KMS-11 (cell line): Measurements from ENCODE around the gene FHOD3.

Experiments used
- H2AFZ ChIP-seq: fragments of 200-600 bp; sonication (generic); 2 replicates; pipeline ENCODE4 v1.6.1; 2016; ENCODE audit warnings: antibody characterized with exemption, mixed run types, low read depth
- H3K27ac ChIP-seq: fragments of 200-600 bp; sonication (generic); 2 replicates; pipeline ENCODE4 v1.6.1; 2016; ENCODE audit warnings: mild to moderate bottlenecking, mixed run types
- H3K27me3 ChIP-seq: fragments of 200-600 bp; sonication (generic); 2 replicates; pipeline ENCODE4 v1.6.1; 2017; ENCODE audit warnings: mild to moderate bottlenecking, low read depth, mixed run types, moderate library complexity; ENCODE audit not compliant: insufficient read depth
- H3K36me3 ChIP-seq: fragments of 200-600 bp; sonication (generic); 2 replicates; pipeline ENCODE4 v1.6.1; 2017; ENCODE audit warnings: mild to moderate bottlenecking, mixed run types; ENCODE audit not compliant: insufficient read depth
- H3K4me1 ChIP-seq: fragments of 200-600 bp; sonication (generic); 2 replicates; pipeline ENCODE4 v1.6.1; 2016; ENCODE audit warnings: mild to moderate bottlenecking, low read depth, mixed run types; ENCODE audit not compliant: poor library complexity, severe bottlenecking
- H3K4me2 ChIP-seq: fragments of 200-600 bp; sonication (generic); 2 replicates; pipeline ENCODE4 v1.7.0; 2016; ENCODE audit warnings: mild to moderate bottlenecking, mixed run types
- H3K4me3 ChIP-seq: fragments of 200-600 bp; sonication (generic); IDR thresholded peaks from 2 replicates; pipeline ENCODE4 v1.6.1; 2017; ENCODE audit warnings: low read depth, low read length, mixed read lengths; ENCODE audit not compliant: insufficient read depth
- H3K79me2 ChIP-seq: fragments of 200-600 bp; sonication (generic); 2 replicates; pipeline ENCODE4 v1.6.1; 2016; ENCODE audit warnings: low read depth, mixed run types; ENCODE audit not compliant: insufficient read depth
- H3K9ac ChIP-seq: fragments of 200-600 bp; sonication (generic); 2 replicates; pipeline ENCODE4 v1.6.1; 2016; ENCODE audit warnings: mild to moderate bottlenecking, mixed run types
- H4K20me1 ChIP-seq: fragments of 200-600 bp; sonication (generic); 2 replicates; pipeline ENCODE4 v1.6.1; 2016; ENCODE audit warnings: mild to moderate bottlenecking, mixed run types; ENCODE audit not compliant: insufficient read depth
- CTCF ChIP-seq: fragments of 200-600 bp; sonication (generic); conservative IDR thresholded peaks from 2 replicates; pipeline ENCODE4 v1.6.1; 2017; ENCODE audit warnings: low read depth, mild to moderate bottlenecking, antibody characterized with exemption, low read length, moderate library complexity, mixed read lengths

FHOD3 gene

GRCh38 chr18:36757081-36757480, 459.6 kb downstream of the FHOD3 start:
- TF ChIP-seq CTCF, result peak; percentile 52
- Histone ChIP-seq H3K36me3 (no peaks in the 10 kb centered on the region), H2AFZ (no peak overlapping the region), H3K4me1 (no peaks in the 10 kb centered on the region), H3K4me3 (no peak overlapping the region), H3K27me3 (no peaks in the 10 kb centered on the region), H3K4me2 (no peak overlapping the region), H3K79me2 (no peaks in the 10 kb centered on the region), H3K9ac (no peak overlapping the region), H3K27ac (no peak overlapping the region), H4K20me1 (no peaks in the 10 kb centered on the region)

DNA sequence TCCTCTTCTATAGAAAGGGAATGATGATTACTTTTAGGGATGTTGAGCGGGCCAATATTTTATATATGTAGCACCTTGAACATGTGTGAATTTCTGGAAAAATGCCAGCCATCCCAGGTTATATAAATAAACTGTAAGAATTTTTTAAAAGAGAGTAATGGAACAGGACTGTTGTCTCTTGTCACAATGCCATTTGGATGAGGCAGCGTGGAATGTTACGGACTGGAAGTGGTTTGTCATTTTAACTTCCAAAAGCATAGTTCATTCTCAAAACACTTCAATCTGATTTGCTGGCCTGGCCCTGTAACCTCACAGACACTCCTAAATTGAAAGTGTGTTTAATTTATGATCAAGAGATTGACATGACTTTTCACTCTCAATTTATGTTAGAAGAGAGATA, 460.5 kb downstream of the FHOD3 start:
- H3K27ac ChIP-seq, result no peak overlapping the region
- no peak for TF ChIP-seq CTCF
- H3K4me3 ChIP-seq, result no peak overlapping the region
- no peak overlapping the region for H3K4me2 ChIP-seq
- H3K36me3 ChIP-seq, result no peaks in the 10 kb centered on the region
- H3K27me3 ChIP-seq, result no peaks in the 10 kb centered on the region
- no peaks in the 10 kb centered on the region for H3K79me2 ChIP-seq
- no peaks in the 10 kb centered on the region for H3K4me1 ChIP-seq
- H4K20me1 ChIP-seq, result no peaks in the 10 kb centered on the region
- no peak overlapping the region for H2AFZ ChIP-seq
- H3K9ac ChIP-seq, result no peak overlapping the region

DNA sequence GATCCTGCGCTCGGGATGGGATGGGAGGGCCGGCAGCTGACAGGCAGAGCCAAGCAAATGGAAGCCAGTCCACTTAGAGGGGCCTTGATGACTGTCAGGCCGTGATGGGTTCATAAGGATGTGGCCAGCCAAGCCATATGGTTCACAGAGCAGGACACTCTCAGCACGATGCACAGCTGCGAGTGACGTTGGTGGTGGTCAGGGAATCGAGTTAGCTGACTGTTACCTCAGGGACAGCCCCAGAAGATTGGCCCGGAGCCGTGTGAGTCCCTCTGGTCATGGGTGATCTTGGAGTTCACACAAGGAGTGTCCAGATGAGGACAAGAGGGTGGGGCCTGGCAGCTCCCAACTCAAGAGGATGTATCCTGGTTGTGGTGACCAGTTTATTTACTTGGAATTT, 461.1 kb downstream of the FHOD3 start:
- Histone ChIP-seq H3K4me2 (no peak overlapping the region), H3K4me3 (no peak overlapping the region), H3K9ac (no peak overlapping the region)

DNA sequence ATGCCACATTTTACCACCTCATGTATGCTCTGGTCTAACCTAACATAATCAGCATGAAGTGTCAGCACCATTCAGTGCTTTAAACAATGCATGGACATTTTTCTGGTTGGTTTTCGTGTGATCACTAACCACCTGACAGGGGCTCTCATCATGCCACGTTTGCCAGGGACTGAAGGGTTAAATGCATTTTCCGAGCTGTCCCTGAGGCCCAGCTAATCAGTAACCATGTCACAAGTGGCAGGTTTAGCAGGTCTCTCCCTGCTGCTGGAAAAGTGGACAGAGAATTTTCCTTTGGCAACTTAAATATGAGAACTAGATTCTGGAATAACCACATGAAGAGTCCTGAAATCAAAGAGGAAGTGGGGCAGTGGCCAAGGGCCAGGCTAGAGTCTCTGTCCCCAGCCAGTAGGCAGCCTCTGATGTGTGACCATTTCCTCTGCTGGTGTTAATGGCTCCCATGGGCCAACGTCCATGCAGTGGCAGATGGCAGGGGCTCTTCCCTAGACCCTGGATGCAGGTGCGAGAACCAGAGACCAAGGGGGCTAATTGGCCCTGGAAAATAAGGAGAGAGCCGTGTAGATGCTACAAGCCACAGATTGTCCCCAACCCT, 461.8 kb downstream of the FHOD3 start:
- Histone ChIP-seq H3K27me3 (no peaks in the 10 kb centered on the region), H4K20me1 (no peaks in the 10 kb centered on the region), H2AFZ (no peak overlapping the region), H3K4me1 (no peaks in the 10 kb centered on the region), H3K4me3 (no peak overlapping the region), H3K36me3 (no peaks in the 10 kb centered on the region), H3K9ac (no peak overlapping the region), H3K27ac (no peak overlapping the region), H3K4me2 (no peak overlapping the region), H3K79me2 (no peaks in the 10 kb centered on the region)
- TF ChIP-seq CTCF, result no peak

More for the DNA sequence above, 461.1 kb downstream of the FHOD3 start:
- H4K20me1 ChIP-seq, result no peaks in the 10 kb centered on the region
- no peak overlapping the region for H3K27ac ChIP-seq
- no peaks in the 10 kb centered on the region for H3K79me2 ChIP-seq
- no peak for TF ChIP-seq CTCF
- no peaks in the 10 kb centered on the region for H3K36me3 ChIP-seq
- H3K4me1 ChIP-seq, result no peaks in the 10 kb centered on the region
- no peaks in the 10 kb centered on the region for H3K27me3 ChIP-seq
- no peak overlapping the region for H2AFZ ChIP-seq
